H1 (cell line): ENCODE data around the gene MAJIN. TPM values are rescaled to one million over a fixed set of nuclear protein-coding genes. Genes with fewer than 3 reads are reported as not detected.

ENCODE experiments used
- CTCF ChIA-PET: fragments of 300-600 bp; sonication (Branson Sonifier 250); formaldehyde crosslinking; loops from one replicate; lab custom pipeline; 2021; ENCODE audit not compliant: partially characterized antibody; lab: Charles Lee
- POLR2A ChIA-PET: fragments of 300-600 bp; sonication (Branson Sonifier 250); formaldehyde crosslinking; loops from one replicate; lab custom pipeline; 2021; ENCODE audit warnings: inconsistent platforms; ENCODE audit not compliant: partially characterized antibody; lab: Charles Lee
- DNase-seq, 2 experiments: peaks; one replicate each; pipeline versions ENCODE4 v3.0.0 to v3.0.0-alpha.2; 2010 to 2022; ENCODE audit warnings: low spot score in 2 of 2, low read depth in 1 of 2, mixed read lengths in 1 of 2
- FAIRE-seq: peaks from 2 replicates; lab custom pipeline; 2011; peaks lifted over from hg19 to GRCh38; lab: Jason Lieb, UNC
- H2AFZ ChIP-seq: 2 replicates; pipeline ENCODE4 v1.8.1; 2012; ENCODE audit warnings: low read length, inconsistent platforms
- H2AK5ac ChIP-seq: 2 replicates; pipeline ENCODE4 v1.6.1; 2013; ENCODE audit warnings: low read depth, low read length
- H2BK120ac ChIP-seq: replicated peaks from 2 replicates; pipeline ENCODE3; 2013; ENCODE audit warnings: low read depth, low read length, inconsistent platforms
- H2BK12ac ChIP-seq: 2 replicates; pipeline ENCODE4 v1.6.1; 2013; ENCODE audit warnings: low read depth, low read length
- H2BK15ac ChIP-seq: 2 replicates; pipeline ENCODE4 v1.6.1; 2013; ENCODE audit warnings: low read length
- H2BK20ac ChIP-seq: 2 replicates; pipeline ENCODE4 v1.6.1; 2013; ENCODE audit warnings: low read length
- H2BK5ac ChIP-seq: 2 replicates; pipeline ENCODE4 v1.6.1; 2013; ENCODE audit warnings: low read depth, low read length
- H3K14ac ChIP-seq: 2 replicates; pipeline ENCODE4 v1.6.1; 2013; ENCODE audit warnings: inconsistent platforms; ENCODE audit not compliant: insufficient read length
- H3K18ac ChIP-seq: 2 replicates; pipeline ENCODE4 v1.6.1; 2013; ENCODE audit warnings: low read length; ENCODE audit errors: extremely low read depth
- H3K23ac ChIP-seq: 2 replicates; pipeline ENCODE4 v1.6.1; 2013; ENCODE audit warnings: inconsistent platforms; ENCODE audit not compliant: insufficient read length
- H3K23me2 ChIP-seq: 2 replicates; pipeline ENCODE4 v1.6.1; 2013; ENCODE audit warnings: low read depth, low read length
- H3K27ac ChIP-seq: 2 replicates; pipeline ENCODE4 v1.6.1; 2011; ENCODE audit warnings: low read depth, low read length, inconsistent platforms
- H3K27me3 ChIP-seq, 4 experiments: replicated peaks in 1 of 4; 1 replicate in 1 of 4; 2 replicates in 3 of 4; pipeline versions ENCODE4 v1.6.1 to v1.8.1; 2011 to 2013; ENCODE audit warnings: low read length in 3 of 4, mild to moderate bottlenecking in 3 of 4, inconsistent platforms in 2 of 4, mixed read lengths in 2 of 4, moderate library complexity in 1 of 4; ENCODE audit not compliant: control insufficient read depth in 3 of 4, insufficient read depth in 3 of 4; ENCODE audit errors: extremely low read depth in 1 of 4
- H3K36me3 ChIP-seq, 4 experiments: 2 replicates each; pipeline versions ENCODE4 v1.6.1 to v1.8.1; 2011 to 2013; ENCODE audit warnings: mild to moderate bottlenecking in 4 of 4, low read length in 3 of 4, moderate library complexity in 2 of 4, control low read depth in 1 of 4, inconsistent platforms in 1 of 4; ENCODE audit not compliant: insufficient read depth in 4 of 4, control insufficient read depth in 2 of 4
- H3K4ac ChIP-seq: replicated peaks from 2 replicates; pipeline ENCODE3; 2013; ENCODE audit warnings: low read length, low read depth, mixed read lengths, inconsistent platforms; ENCODE audit not compliant: insufficient read length
- H3K4me1 ChIP-seq, 4 experiments: replicated peaks in 1 of 4; 1 replicate in 1 of 4; 2 replicates in 3 of 4; pipeline versions ENCODE4 v1.6.1 to v1.8.1; 2011 to 2013; ENCODE audit warnings: low read length in 3 of 4, inconsistent platforms in 2 of 4, mixed read lengths in 1 of 4; ENCODE audit not compliant: insufficient read depth in 4 of 4, control insufficient read depth in 3 of 4
- H3K4me2 ChIP-seq, 2 experiments: 2 replicates each; pipeline versions ENCODE4 v1.6.1 to v1.8.1; 2011 to 2013; ENCODE audit warnings: low read depth in 2 of 2, low read length in 2 of 2, control low read depth in 1 of 2, inconsistent platforms in 1 of 2, mild to moderate bottlenecking in 1 of 2; ENCODE audit not compliant: insufficient read depth in 1 of 2
- H3K4me3 ChIP-seq, 4 experiments: fragments of 200-600, 300-600 bp in 1 of 4; sonication (generic), shearing (Covaris generic), sonication (Bioruptor Twin) in 1 of 4; 2 replicates each; pipeline versions ENCODE4 v1.5.1 to v1.8.1; 2011 to 2016; ENCODE audit warnings: low read length in 4 of 4, low read depth in 3 of 4, control low read depth in 2 of 4, inconsistent platforms in 2 of 4, mild to moderate bottlenecking in 2 of 4, mixed read lengths in 1 of 4, moderate library complexity in 1 of 4; ENCODE audit not compliant: insufficient read depth in 2 of 4; ENCODE audit errors: extremely low read depth in 1 of 4
- H3K56ac ChIP-seq: replicated peaks from 2 replicates; pipeline ENCODE3; 2013; ENCODE audit warnings: low read depth, mild to moderate bottlenecking, mixed read lengths, low read length, inconsistent platforms; ENCODE audit not compliant: insufficient read length
- H3K79me1 ChIP-seq: 2 replicates; pipeline ENCODE4 v1.6.1; 2013; ENCODE audit warnings: low read depth, low read length, control low read depth
- H3K79me2 ChIP-seq, 2 experiments: 2 replicates each; pipeline versions ENCODE4 v1.6.1 to v1.8.1; 2012 to 2013; ENCODE audit warnings: low read length in 2 of 2, mild to moderate bottlenecking in 2 of 2, inconsistent platforms in 1 of 2; ENCODE audit not compliant: insufficient read depth in 2 of 2, control insufficient read depth in 1 of 2
- H3K9ac ChIP-seq, 4 experiments: replicated peaks in 1 of 4; 1 replicate in 1 of 4; 2 replicates in 3 of 4; pipeline versions ENCODE4 v1.6.1 to v1.8.1; 2011 to 2013; ENCODE audit warnings: low read depth in 3 of 4, low read length in 3 of 4, control low read depth in 2 of 4, mild to moderate bottlenecking in 2 of 4, moderate library complexity in 2 of 4, inconsistent platforms in 1 of 4; ENCODE audit errors: extremely low read depth in 1 of 4
- H3K9me3 ChIP-seq, 2 experiments: 2 replicates each; pipeline versions ENCODE4 v1.6.1 to v1.8.1; 2012 to 2013; ENCODE audit warnings: mild to moderate bottlenecking in 2 of 2, moderate library complexity in 2 of 2, control low read depth in 1 of 2, inconsistent platforms in 1 of 2, low read depth in 1 of 2, low read length in 1 of 2, mixed read lengths in 1 of 2; ENCODE audit not compliant: insufficient read depth in 2 of 2
- H4K20me1 ChIP-seq, 2 experiments: replicated peaks in 1 of 2; 2 replicates each; pipeline versions ENCODE3 to v1.8.1; 2011 to 2013; ENCODE audit warnings: inconsistent platforms in 2 of 2, low read length in 2 of 2, mild to moderate bottlenecking in 1 of 2; ENCODE audit not compliant: insufficient read depth in 2 of 2, control insufficient read depth in 1 of 2
- H4K5ac ChIP-seq: 2 replicates; pipeline ENCODE4 v1.6.1; 2013; ENCODE audit warnings: low read length, low read depth, mixed read lengths, inconsistent platforms; ENCODE audit not compliant: insufficient read length
- H4K8ac ChIP-seq: 2 replicates; pipeline ENCODE4 v1.8.0; 2013; ENCODE audit warnings: mild to moderate bottlenecking, moderate library complexity, low read length, inconsistent platforms; ENCODE audit not compliant: insufficient read depth; ENCODE audit errors: extremely low read depth
- H4K91ac ChIP-seq: replicated peaks from 2 replicates; pipeline ENCODE3; 2013; ENCODE audit warnings: low read length, mixed read lengths, inconsistent platforms; ENCODE audit not compliant: insufficient read length
- BACH1 ChIP-seq: IDR thresholded peaks from 2 replicates; pipeline ENCODE4 v1.6.1; 2012; ENCODE audit warnings: low read length, improper control_type of control experiment
- BRCA1 ChIP-seq: IDR thresholded peaks from 2 replicates; pipeline ENCODE4 v1.6.1; 2012; ENCODE audit warnings: low read depth, low read length, improper control_type of control experiment
- EGR1 ChIP-seq: IDR thresholded peaks from 2 replicates; pipeline ENCODE4 v1.6.1; 2011; ENCODE audit warnings: low read depth, low read length, borderline replicate concordance
- EP300 ChIP-seq, 2 experiments: IDR thresholded peaks; 1 replicate in 1 of 2; 2 replicates in 1 of 2; pipeline ENCODE4 v1.6.1; 2011 to 2012; ENCODE audit warnings: low read depth in 2 of 2, low read length in 2 of 2, mild to moderate bottlenecking in 2 of 2, borderline replicate concordance in 1 of 2, inconsistent platforms in 1 of 2, moderate library complexity in 1 of 2
- GABPA ChIP-seq: IDR thresholded peaks from 2 replicates; pipeline ENCODE4 v1.6.1; 2011; ENCODE audit warnings: mild to moderate bottlenecking, low read length, moderate library complexity, borderline replicate concordance; ENCODE audit not compliant: insufficient read depth
- KDM1A ChIP-seq: fragments of 200-600, 300-600 bp; sonication (generic); IDR thresholded peaks from 2 replicates; pipeline ENCODE4 v1.7.1; 2016; ENCODE audit warnings: mild to moderate bottlenecking, low read length, borderline replicate concordance
- NANOG ChIP-seq: IDR thresholded peaks from 2 replicates; pipeline ENCODE4 v1.6.1; 2011; ENCODE audit warnings: low read length, low read depth, mild to moderate bottlenecking, inconsistent platforms; ENCODE audit not compliant: insufficient read depth, poor library complexity, severe bottlenecking
- NRF1 ChIP-seq: IDR thresholded peaks from 2 replicates; pipeline ENCODE4 v1.6.1; 2011; ENCODE audit warnings: mild to moderate bottlenecking, low read depth, low read length, improper control_type of control experiment
- POLR2A ChIP-seq, 2 experiments: IDR thresholded peaks; 1 replicate in 1 of 2; 2 replicates in 1 of 2; pipeline ENCODE4 v1.6.1; 2011; ENCODE audit warnings: low read depth in 2 of 2, low read length in 2 of 2, mild to moderate bottlenecking in 2 of 2; ENCODE audit errors: control extremely low read depth in 1 of 2
- RFX5 ChIP-seq: IDR thresholded peaks from 2 replicates; pipeline ENCODE4 v1.6.1; 2011; ENCODE audit warnings: low read depth, low read length, improper control_type of control experiment, borderline replicate concordance
- SIN3A ChIP-seq, 2 experiments: IDR thresholded peaks in 1 of 2; conservative IDR thresholded peaks in 1 of 2; 2 replicates each; pipeline ENCODE4 v1.6.1; 2011 to 2012; ENCODE audit warnings: low read length in 2 of 2, improper control_type of control experiment in 1 of 2, low read depth in 1 of 2, mild to moderate bottlenecking in 1 of 2
- TCF12 ChIP-seq: IDR thresholded peaks from 2 replicates; pipeline ENCODE4 v1.6.1; 2011; ENCODE audit warnings: low read depth, mild to moderate bottlenecking, low read length
- WGBS, 2 experiments: shearing (Covaris generic) in 1 of 2; methylation state at CpG; one replicate each; pipeline versions ENCODE4 v1.1.6 to v1.1.7; 2013 to 2015; ENCODE audit warnings: low lambda C conversion rate in 2 of 2, mixed read lengths in 2 of 2, inconsistent platforms in 1 of 2, low coverage in 1 of 2, missing lambda C conversion rate in 1 of 2; ENCODE audit not compliant: insufficient replicate concordance in 2 of 2, insufficient coverage in 1 of 2, insufficient read length in 1 of 2; ENCODE audit errors: extremely low coverage in 1 of 2, missing lambda C conversion rate in 1 of 2; 5-methylcytosine and 5-hydroxymethylcytosine counted together
- polyA plus RNA-seq, 7 experiments: library from polyadenylated mRNA; depleted of rRNA in 3 of 7; stranded (reverse) in 5 of 7; unstranded in 2 of 7; fragments of >200 nt in 5 of 7; fragments of 200-250 nt in 2 of 7; gene quantifications; 1 replicate in 5 of 7; 2 replicates in 1 of 7; 4 replicates in 1 of 7; pipeline versions ENCODE4 v1.2.1 to v1.2.3, GENCODE V29; 2011 to 2013; ENCODE audit warnings: missing spikeins in 2 of 7, mixed read lengths in 2 of 7
- total RNA-seq: library from RNA; stranded (reverse); fragmentation: NEBNext Ultra II Directional; extraction: Animal tissue kit (Norgen Biotek cat#: 25700); gene quantifications from 2 replicates; pipeline ENCODE4 v1.2.1, GENCODE V29; 2021

The MAJIN gene
- total and polyA plus RNA-seq, 2 of the 8 experiments (the other 6 are each of a cell fraction or from before 2014, with no cell fraction given), result not detected

DNA sequence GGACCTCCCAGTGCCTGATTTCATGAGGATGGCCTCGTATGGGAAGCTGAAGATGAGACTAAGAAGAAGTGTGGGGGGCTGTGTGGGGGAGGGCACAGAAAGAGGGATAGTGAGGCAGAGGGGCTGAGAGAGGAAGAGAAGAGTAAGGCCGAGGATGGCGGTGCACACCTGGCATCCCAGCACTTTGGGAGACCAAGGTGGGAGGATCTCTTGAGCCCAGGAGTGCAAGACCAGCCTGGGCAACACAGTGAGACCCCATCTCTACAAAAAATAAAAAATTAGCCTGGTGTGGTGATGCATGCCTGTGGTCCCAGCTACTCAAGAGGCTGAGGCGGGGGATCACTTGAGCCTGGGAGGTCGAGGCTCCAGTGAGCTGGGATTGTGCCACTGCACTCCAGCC is 80.0 kb downstream of the MAJIN start:
- FAIRE-seq, result no peak
- no peaks in the 10 kb centered on the region for H3K23me2 ChIP-seq
- H3K9me3 ChIP-seq, result no peaks in the 10 kb centered on the region
- H3K27ac ChIP-seq, result no peak overlapping the region
- H3K14ac ChIP-seq, result no peak overlapping the region
- peaks cover 0 to 2% of the 10 kb centered on the region in 2 experiments for H4K20me1 ChIP-seq
- no peak for TF ChIP-seq SIN3A (conservative IDR thresholded peaks at IDR 0.05 in 1 of 2, IDR thresholded peaks at IDR 0.05 in 1 of 2; ENCODE audit: low read depth in 1 of 2, low read length in 2 of 2)
- TF ChIP-seq NRF1, result no peak
- no peak for TF ChIP-seq TCF12
- TF ChIP-seq POLR2A (IDR thresholded peaks at IDR 0.05; ENCODE audit: control extremely low read depth in 1 of 2, low read depth in 2 of 2, low read length in 2 of 2), result no peak
- no peak for TF ChIP-seq NANOG
- no peak for TF ChIP-seq EP300 (IDR thresholded peaks at IDR 0.05; ENCODE audit: borderline replicate concordance in 1 of 2, low read depth in 2 of 2, low read length in 2 of 2)
- no peak for TF ChIP-seq BRCA1
- TF ChIP-seq EGR1, result no peak
- no peak for TF ChIP-seq GABPA
- TF ChIP-seq BACH1, result no peak
- no peak for TF ChIP-seq RFX5
- TF ChIP-seq KDM1A, result no peak
- H3K79me2 ChIP-seq, result no peaks in the 10 kb centered on the region
- H3K9ac ChIP-seq, result no peak overlapping the region
- H3K4me1 ChIP-seq, result peaks cover 0 to 14% (median 8%) of the 10 kb centered on the region in 4 experiments; a peak in 6 of 7 replicates
- no peaks in the 10 kb centered on the region for H3K79me1 ChIP-seq
- no peak overlapping the region for H2AK5ac ChIP-seq
- H2BK5ac ChIP-seq, result no peak overlapping the region
- ChIA-PET CTCF (interaction anchor here (1.1 to 32.2 kb wide), 7 partner anchors 11 to 56 kb away, joined by 3 to 1058 read pairs (median 4); partner anchors contain the start of genes ATG2A, CDC42BPG and EHD1), POLR2A (interaction anchor here (1.1 to 24.6 kb wide), 4 partner anchors 11 to 113 kb away, joined by 3 to 408 read pairs (median 4); partner anchors contain the start of gene SF1)
- H2BK12ac ChIP-seq, result no peak overlapping the region
- no peak for DNase-seq
- H3K27me3 ChIP-seq, result no peaks in the 10 kb centered on the region
- no peak overlapping the region for H4K5ac ChIP-seq
- no peak overlapping the region for H4K91ac ChIP-seq
- H3K56ac ChIP-seq, result no peak overlapping the region
- no peak overlapping the region for H2BK15ac ChIP-seq
- H2BK120ac ChIP-seq, result no peak overlapping the region
- H3K4ac ChIP-seq, result no peak overlapping the region
- no peak overlapping the region for H4K8ac ChIP-seq
- no peak overlapping the region for H3K4me3 ChIP-seq
- no peak overlapping the region for H2BK20ac ChIP-seq
- no peak overlapping the region for H3K18ac ChIP-seq
- no peak overlapping the region for H3K4me2 ChIP-seq
- 86% methylated on average over 5 of the region's 5 CpGs; no CpG with 5 or more reads in 1 of the 2 experiments for WGBS, 2 experiments
- no peak overlapping the region for H3K23ac ChIP-seq
- H2AFZ ChIP-seq, result no peak overlapping the region
- H3K36me3 ChIP-seq, result peaks cover 0 to 6% (median 0%) of the 10 kb centered on the region in 4 experiments; a peak in 2 of 8 replicates
